ENCODE data around the gene EMID1. TPM values are rescaled to one million over a fixed set of nuclear protein-coding genes. Genes with fewer than 3 reads are reported as not detected.

Gene EMID1
- total RNA-seq = 13.8 TPM

DNA sequence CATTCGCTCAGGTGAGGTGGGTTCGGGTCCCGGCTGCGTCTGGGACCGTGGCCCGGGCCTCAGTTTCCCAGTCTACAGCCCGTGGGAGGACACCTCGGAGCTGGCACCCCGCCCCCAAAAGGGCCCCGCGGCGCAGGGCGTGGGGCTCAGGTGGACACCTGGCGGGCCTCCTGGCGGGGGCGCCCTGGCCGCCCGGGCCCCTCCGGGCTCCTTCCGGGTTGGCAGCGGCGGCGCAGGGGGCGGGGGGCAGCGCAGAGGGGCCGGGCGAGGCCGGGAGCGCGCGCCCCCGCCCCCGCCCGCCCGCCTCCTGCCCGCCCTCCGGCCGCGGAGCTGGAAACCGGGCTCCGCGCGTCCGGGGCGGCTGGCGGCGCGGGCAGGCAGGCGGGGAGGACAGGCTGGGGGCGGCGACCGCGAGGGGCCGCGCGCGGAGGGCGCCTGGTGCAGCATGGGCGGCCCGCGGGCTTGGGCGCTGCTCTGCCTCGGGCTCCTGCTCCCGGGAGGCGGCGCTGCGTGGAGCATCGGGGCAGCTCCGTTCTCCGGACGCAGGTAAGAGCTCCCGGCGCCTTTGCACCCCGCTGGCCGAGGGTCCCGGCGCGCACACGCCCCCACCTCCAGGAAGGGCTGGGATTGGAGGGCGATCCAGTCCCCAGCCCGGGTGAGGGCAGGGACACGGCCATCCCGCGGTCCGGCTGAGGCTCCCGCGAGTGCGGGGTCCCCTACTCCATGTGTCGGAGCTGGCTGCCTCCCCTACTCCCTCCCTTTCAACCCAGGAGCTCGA lies at the start of gene EMID1:
Gene EMID1, plus strand, starts transcription at position 303 of the 778 bp plus-strand sequence. Its CDS starts 143 bp downstream, at position 446.
- DNase-seq = peak; percentile 61

GRCh38 chr22:29155966-29156365 lies 49.7 kb upstream of the EMID1 start:
- DNase-seq = no peak

DNA sequence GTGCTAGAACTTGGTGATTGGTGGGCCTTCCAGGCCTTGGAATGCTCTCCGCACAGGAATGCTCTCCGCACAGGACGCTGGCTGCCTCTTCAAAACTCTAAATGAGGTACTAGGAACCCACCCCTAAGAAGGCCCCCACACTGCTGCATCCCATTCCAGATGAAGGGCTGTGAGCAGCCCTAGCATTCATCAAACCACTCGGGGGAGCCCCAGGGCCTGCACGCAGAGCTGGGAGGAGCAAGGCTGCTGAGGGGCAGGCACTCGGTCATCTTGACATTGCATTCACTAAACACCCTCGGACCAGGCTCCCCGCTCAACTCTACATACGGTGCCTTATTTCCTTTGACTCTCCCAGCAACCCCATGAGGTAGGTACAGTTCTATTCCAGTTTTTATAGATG lies 49.2 kb upstream of the EMID1 start:
- DNase-seq = peak; percentile 58

DNA sequence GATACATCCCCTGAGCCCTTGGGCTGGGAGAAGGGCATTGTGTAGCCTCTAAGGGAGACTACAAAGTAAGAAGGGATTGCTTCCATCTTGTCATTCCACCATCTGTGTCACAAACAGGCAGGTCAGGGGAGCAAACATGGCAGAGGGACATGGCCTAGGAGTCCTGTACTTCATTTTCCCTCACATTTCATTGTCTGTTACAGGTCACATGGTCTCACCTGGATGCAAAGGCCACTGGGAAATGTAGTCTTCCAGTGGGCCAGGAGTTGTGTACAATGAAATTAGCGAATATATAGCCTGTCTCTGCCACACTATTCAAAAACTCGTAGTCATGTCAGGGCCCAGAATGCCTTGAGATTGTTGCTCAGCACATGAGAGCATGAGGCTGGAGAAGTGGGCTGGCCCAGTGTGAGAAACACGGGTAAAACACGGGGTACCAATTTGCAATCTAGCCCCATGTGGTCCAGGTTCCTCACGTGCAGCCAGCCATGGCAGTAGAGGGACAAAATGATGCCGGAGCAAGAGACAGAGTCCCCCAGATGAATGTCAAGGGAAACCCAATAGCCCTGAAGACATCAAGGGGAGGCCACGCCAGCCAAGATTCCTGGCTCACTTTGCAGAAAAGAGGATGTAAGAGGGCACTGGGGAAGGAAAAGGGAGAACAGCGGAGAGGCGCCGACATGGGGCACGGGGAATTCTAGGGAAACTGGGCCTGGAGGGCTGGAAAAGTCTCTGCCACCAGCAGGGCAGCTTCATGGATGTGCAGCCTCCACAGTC lies 47.7 kb upstream of the EMID1 start:
- no peak for DNase-seq

DNA sequence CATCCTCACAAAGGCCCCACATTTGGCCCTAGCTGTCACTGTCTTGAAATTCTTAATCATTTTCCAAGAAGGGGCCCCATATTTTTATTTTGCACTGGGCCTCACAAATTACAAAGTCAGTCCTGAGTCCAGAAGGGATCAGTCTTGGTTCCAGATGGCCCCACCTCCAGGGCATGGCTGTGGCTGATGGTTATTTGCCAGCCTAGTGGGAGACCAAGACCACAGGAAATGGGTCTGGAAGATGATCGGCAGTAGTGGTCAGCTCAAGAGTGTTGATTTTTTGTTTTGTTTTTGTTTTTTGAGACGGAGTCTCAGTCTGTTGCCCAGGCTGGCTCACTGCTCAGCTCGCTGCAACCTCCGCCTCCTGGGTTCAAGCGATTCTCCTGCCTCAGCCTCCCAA lies 47.1 kb upstream of the EMID1 start:
- no peak for DNase-seq

- no peak for DNase-seq
These were observed 41.9 kb upstream of the EMID1 start for GRCh38 chr22:29163808-29164207.

- no peak for DNase-seq
These were observed 40.2 kb upstream of the EMID1 start for GRCh38 chr22:29165321-29166060.

DNA sequence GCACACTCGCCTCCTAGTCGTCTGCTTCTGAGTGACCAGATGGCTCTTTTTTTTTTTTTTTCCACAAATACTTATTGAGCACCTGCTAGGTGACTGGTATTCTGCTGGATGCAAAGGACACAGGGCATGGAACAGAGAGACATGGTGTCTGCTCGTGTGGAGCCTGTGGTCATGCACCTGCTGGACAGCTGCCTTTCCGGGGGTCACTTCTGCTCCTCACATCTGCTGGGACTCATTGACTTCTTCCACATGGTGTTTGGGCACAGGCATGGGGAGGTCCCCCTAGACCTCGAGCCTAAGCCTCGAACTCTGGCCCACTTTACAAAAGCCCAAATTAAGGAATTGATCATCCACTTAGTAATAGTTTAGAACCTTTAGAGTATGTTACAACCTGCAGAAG lies 39.5 kb upstream of the EMID1 start:
- no peak for DNase-seq

DNA sequence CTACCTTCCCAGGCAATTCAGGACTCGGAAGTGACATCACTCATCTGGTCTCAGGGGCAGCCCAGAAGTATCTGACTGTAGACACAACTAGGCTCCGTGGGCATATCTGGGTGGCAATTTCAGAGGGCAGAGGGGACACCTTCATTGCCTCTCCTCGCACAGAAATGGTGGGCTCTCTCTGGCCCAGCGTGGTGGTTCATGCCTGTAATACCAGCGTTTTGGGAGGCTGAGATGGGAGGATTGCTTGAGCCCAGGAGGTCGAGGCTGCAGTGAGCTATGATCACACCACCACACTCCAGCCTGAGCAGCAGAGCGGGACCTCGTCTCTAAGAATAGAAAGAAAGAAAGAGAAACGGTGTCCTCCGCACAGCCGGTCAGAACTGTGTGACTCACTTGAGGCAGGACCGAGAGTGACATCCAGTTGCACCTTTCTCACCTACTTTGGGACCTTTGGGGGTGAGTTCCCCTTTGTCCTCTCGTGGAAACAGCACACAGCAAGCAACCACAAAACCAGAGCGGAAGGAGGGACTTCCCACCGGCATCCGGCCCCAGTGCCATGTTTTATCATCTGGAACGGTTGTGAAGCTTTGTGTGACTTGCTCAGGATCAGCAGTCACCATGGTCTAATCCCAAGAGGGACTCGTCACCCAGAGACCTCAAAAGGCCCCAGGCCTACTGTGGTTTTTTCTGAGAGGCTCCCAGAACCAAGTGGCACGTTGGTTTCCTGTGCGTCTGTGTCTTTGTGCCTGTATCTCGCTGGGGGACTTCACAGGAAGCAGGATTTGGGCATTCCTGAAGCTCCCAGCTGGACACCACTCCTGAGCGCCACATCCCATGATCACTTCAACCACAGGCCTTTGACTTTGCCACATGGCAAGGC lies 38.4 kb upstream of the EMID1 start:
- DNase-seq = no peak

GRCh38 chr22:29171721-29172120 lies 34.0 kb upstream of the EMID1 start:
- no peak for DNase-seq

DNA sequence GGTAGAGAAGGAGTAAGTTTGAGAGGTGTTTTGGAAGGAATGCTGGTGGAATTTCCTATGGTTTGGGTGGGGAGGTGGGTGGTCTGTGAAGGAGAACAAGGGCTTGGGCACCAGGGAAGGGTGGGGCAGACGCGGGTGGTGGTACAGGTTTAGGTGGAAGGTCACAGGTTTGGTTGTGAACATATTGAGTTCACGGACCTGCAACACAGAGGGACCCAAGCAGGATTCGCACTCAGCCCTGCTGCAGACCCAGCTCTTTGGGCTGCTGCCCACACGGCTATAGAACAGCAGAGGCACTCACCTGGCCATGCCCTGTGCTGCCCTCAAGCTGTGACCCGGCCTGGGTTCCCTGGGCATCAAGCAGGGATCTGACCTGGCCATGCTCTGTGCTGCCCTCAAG lies 33.5 kb upstream of the EMID1 start:
- DNase-seq = no peak

DNA sequence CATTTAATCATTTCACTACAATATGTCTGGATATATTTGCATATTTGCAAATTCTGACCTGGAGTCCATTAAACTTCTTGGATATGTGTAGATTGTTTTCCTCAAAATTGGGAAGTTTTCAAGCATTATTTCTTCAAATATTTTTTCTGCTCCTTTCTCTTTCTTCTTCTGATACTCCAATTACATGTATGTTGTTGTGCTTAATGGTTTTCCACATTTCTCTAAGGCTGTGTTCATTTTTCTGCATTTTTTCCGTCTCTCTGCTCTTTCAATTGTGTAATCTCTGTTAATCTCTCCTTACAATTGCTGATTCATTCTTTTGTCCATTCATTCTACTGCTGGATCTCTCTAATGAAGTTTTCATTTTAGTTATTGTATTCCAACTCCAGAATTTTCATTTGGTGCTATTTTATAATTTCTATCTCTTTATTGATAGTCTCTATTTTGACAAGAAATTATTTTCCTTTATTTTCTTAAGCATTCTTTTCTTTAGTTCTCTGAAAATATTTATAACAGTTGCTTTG lies 30.3 kb upstream of the EMID1 start:
- no peak for DNase-seq

GRCh38 chr22:29183971-29184848 lies 21.5 kb upstream of the EMID1 start:
- no peak for DNase-seq

GRCh38 chr22:29184849-29185490 lies 20.7 kb upstream of the EMID1 start:
- peak; percentile 65 for DNase-seq

GRCh38 chr22:29186302-29186701 lies 19.4 kb upstream of the EMID1 start:
- DNase-seq = no peak

GRCh38 chr22:29187831-29188230 lies 17.9 kb upstream of the EMID1 start:
- DNase-seq = no peak

DNA sequence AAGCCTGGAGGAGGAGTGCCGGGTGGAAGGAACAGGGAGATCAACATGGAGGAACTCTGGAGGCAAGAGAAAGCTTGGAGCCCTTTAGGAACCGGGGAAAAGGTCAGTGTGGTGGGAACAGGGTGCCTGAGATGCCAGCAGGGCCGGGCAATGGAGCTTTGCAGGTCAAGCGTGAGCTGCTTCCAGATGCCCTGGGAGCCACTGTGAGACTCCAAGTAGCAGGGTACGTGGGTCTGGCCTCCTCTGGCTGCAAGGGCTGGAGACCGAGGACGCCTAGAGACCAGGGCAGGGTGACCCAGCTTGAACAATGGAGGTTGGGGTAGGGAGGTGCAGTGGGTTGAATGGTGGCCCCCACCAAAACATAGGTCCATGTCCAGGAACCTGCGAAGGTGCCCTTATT lies 15.6 kb upstream of the EMID1 start:
- DNase-seq = no peak

GRCh38 chr22:29190918-29191317 lies 14.8 kb upstream of the EMID1 start:
- DNase-seq = peak; percentile 63

DNA sequence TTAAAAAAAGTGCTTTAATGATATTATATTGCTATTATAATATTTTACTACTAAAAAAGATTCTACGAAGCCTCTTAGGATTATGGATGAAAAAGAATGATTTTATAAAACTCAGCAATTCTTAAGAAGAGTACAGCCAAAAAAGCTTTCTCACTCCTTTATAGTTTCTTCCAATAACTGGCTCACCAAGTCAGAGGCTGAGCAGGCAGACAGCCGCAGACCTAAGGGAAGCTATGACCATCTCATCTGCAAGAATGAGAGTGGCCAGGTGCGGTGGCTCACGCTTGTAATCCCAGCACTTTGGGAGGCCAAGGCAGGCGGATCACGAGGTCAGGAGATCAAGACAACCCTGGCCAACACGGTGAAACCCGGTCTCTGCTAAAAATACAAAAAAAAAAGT lies 12.7 kb upstream of the EMID1 start:
- DNase-seq = no peak

DNA sequence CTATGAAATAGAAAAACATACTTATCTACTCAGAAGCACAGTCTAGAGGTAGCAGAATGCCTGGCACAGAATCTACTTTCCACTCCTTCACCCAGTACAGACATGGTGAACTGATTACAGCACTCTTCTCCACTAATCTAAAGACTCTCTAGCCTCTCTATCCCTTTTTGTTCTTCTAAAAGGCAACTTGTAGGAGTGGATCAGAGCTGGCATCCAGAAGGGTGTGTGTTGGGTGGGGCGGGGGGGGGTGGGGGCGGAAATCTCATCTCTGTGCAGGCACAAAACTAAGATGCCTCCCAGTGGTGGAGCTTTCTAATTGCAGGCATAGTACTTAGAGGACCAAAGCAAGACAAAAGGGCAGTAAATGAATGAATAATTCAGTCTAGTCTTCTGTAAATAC lies 11.5 kb upstream of the EMID1 start:
- DNase-seq = no peak

Measured in tongue (tissue), 2 donors.